DMS153 treated with DMSO at 0.1 percent for 48 hours (cell line): ENCODE measurements around the gene ULK4.

Experiments
- DNase-seq: peaks from one replicate; lab custom pipeline; 2025; ENCODE audit not compliant: unreplicated experiment; lab: John Stamatoyannopoulos, UW

Gene ULK4

DNA sequence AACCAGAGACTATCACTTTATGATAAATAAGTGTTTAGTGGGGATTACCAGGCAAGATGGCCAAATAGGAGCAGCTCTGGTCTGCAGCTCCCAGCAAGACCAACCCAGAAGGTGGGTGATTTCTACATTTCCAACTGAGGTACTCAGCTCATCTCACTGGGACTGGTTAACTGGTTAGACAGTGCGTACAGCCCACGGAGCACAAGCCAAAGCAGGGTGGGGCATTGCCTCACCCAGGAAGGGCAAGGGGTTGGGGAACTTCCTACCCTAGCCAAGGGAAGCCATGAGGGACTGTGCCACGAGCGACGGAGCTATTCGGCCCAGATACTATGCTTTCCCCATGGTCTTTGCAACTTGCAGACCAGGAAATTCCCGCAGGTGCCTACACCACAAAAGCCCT is 591.6 kb downstream of the ULK4 start:
- no peak for DNase-seq

DNA sequence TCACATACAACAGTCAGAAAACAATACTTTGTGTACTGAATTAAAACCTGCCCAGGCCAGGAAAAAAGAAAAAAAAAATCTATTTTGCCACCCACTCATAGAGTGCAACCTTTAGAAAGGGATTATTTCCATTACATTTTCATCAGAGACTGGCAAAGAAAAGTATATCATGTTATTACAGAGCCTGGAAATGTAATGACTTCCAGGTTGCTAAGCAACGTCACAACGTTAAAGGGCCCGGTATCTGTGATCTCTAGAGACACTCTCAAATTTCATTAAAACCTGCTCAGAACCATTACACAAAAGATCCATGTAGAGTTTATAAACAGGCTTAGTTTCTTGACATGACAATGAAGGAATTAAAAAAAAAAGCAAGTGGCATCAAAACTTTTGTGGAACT is 592.1 kb downstream of the ULK4 start:
- DNase-seq: no peak

- no peak for DNase-seq
These were observed 595.9 kb downstream of the ULK4 start for GRCh38 chr3:41365973-41366372.

DNA sequence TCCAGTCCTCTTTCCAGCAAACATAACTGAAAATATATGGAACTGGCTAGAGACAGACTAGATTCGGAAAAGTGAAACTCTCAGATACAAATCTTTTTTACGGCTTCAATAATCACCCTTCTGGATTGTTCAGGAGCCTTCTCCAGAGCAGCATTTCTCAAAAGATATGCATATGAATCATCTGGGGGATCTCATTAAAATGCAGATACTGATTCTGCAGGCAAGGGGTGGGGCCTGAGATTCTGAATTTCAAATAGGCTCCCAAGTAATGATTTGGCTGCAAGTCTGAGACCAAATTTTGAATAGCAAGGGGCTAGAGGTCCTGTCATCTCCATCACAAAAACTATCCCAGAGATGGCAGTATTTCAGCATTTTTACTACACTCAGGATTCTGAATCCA is 597.2 kb downstream of the ULK4 start:
- no peak for DNase-seq

- DNase-seq: no peak
These were observed 597.9 kb downstream of the ULK4 start for GRCh38 chr3:41363830-41364523.

- no peak for DNase-seq
These were observed 599.0 kb downstream of the ULK4 start for GRCh38 chr3:41362638-41363559.

GRCh38 chr3:41357271-41357670 is 604.6 kb downstream of the ULK4 start:
- no peak for DNase-seq

- DNase-seq: no peak
These were observed 605.1 kb downstream of the ULK4 start for GRCh38 chr3:41356775-41357174.

GRCh38 chr3:41352510-41352909 is 609.4 kb downstream of the ULK4 start:
- no peak for DNase-seq

DNA sequence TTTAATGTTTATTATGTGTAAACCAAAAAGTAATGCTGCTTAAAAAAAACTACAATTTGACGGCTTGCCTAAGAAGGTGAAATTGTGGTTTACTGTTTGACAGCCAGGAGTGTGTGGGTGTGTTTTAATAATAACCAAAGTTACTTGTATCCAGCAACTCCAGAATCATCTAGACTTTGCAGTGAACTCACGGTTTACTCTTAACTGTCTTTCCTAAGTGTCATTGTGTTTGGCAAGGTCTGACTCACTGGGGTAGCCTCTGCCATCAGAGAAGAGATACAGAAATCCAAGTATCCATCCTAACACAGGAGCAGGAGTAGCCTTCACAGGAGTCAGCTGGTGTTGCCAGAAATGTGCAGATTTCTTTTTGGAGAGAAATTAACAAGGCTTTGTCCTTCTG is 611.5 kb downstream of the ULK4 start:
- DNase-seq: no peak

GRCh38 chr3:41348401-41348800 is 613.5 kb downstream of the ULK4 start:
- no peak for DNase-seq

DNA sequence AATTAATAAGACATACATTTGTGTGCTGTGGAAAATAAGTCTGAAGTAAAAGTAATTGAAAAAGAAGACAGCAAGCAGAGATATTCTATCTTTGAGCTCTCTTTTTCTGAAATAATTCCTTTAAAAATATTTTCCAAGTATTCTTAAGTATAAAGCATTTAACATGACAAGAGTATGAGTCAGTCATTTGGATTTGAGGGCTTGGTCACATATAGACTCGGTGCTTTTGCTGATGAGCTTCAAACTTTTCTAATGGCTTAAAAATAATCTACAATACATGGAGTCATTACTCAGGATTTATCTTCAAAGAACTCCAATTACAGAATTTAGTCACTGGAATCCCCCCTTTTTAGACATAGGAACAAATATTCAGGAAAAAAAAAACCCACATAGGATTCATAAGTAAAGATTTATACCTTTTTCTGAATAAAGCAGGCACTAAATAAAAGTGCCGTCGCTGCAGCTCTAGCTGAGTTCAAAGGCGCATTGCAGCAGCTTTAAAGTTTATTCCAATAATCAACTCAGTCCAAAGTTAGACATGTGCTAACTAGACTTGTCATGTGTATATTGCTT is 615.1 kb downstream of the ULK4 start:
- no peak for DNase-seq

DNA sequence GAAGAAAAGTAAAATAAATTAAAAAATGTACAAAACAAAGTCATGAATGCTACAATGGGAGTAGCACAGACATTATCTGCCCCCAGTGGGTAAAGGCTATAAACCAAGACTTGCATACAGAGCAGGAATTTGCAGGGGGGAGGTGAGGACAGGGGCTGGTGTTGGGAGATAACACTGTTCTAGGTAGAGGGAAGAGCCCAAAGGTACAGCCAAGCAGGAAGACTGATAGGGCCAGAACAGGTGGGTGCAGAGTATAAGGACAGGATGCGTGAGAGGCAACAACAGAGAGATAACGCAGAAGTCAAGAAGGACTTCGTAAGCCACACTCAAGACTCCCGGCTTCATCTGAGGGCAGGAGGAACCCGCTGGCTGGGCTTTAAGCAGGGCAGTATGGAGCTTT is 616.1 kb downstream of the ULK4 start:
- DNase-seq: no peak

DNA sequence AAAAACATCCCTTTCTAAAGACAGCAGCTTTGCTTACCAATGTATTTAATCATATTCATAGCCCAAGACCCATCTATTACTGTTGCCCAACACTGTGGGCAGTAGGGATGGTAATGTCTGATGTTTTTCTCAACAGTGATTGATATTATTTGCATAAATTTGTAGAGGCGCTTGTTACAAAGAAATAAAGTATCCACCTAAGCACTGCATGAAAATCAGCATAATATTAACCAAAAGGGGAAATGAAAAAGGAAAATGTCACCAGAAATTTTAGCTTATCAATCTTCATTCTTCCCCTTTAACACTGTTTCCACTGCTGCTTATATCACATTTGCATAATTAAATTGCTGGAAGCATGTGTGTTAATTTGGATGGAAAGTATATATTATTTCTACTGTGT is 622.1 kb downstream of the ULK4 start:
- DNase-seq: no peak

- no peak for DNase-seq
These were observed 623.6 kb downstream of the ULK4 start for GRCh38 chr3:41338276-41338675.

DNA sequence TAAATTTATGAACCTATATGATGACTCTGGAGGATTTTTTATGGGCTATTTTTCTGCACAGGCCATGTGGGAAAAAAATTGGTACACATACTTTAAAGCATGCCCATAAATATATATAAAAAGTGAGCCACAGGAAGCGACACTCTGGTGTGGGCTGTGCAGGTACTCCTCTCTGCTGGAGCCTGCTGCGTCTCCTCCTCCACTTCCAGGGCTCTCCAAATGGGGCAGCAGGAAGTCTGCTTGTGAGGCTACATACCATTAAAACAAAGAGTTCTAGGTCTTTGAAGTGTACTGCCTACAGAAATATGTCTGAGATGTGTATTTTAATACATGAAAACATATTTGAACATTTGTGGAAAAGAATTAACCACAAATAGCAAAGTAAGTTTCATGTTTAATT is 627.5 kb downstream of the ULK4 start:
- no peak for DNase-seq

DNA sequence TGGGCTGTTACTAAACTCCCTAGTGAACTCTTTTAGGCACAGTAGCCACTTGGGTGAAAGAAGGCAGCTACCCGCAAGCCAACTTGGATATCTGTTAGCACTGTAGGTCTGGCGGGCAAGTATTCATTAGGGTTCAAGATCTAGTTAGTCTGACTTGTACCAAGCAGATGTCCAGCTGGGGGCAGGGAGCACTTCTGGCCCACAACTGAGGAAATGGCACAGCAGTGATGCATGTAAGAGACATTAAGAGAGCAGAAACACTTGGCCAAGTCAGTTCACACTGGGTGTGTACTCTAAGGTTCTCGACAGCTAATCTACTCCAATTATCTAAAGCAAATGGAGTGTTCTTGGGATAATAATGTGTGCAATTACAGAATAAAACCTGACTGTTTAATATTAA is 630.9 kb downstream of the ULK4 start:
- no peak for DNase-seq

GRCh38 chr3:41330465-41330864 is 631.4 kb downstream of the ULK4 start:
- DNase-seq: no peak

- DNase-seq: no peak
These were observed 632.0 kb downstream of the ULK4 start for GRCh38 chr3:41329881-41330280.

DNA sequence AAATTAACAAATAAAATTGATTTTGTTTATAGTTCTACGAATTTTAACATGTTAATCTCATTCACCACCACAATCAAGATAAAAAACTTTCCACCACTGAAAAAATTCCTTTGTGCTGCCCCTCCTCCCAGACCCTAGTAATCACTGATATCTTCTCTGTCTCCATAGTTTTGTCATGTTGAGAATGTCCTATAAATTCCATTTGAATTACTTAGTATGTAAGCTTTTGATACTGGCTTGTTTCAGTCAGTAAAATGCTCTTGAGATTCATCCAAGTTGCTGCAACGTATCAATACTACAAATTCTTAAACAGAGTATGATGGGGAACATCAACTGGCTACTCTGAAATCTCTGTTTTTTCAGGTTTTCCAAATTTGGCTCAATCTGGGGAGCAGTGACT is 633.0 kb downstream of the ULK4 start:
- no peak for DNase-seq

DNA sequence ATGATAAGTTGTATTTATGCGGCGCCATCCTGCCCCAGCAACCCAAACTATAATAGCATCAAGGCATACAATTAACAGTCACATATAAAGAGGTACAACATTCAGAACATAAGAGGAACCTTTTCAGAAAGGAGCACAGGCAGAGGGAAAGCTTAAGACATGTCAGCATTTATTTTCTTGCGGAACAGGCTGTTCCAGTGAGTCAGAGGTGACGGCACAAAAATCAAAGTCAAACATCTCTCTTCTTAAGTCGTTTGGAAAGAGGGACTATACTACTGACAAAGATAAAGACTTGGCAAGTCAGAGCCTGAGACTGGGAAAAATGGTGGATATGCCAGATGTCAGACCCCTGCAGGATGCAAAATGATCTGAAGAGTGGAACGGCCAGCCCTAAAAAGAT is 634.2 kb downstream of the ULK4 start:
- DNase-seq: no peak

DNA sequence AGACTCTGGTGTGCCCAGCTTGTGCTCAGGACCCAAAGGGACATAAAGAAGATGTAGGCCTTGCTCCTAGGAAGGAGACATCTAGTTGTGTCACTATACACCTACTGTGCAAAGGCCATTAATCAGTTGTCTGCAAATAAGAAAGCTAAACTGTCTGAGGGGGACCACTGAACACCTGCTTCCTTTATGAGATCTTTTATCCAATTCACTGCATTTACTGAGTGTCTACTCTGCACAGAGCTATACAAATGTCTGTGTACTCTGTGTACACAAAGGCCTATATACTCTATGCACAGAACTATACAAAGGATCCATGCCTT is 637.8 kb downstream of the ULK4 start:
- no peak for DNase-seq
